DND-41 (cell line): ENCODE data around the gene FRMPD1.

Experiments used
- CTCF ChIP-seq: IDR thresholded peaks from 2 replicates; pipeline ENCODE4 v1.5.1; 2012; ENCODE audit warnings: borderline replicate concordance, low read length, moderate library complexity, mild to moderate bottlenecking; ENCODE audit not compliant: poor library complexity, severe bottlenecking; ENCODE audit errors: extremely low read depth
- EZH2 ChIP-seq: IDR thresholded peaks from 3 replicates; pipeline ENCODE4 v1.6.1; 2012; ENCODE audit warnings: borderline replicate concordance, low read depth, mild to moderate bottlenecking, moderate library complexity, low read length, inconsistent platforms; ENCODE audit not compliant: severe bottlenecking

DNA sequence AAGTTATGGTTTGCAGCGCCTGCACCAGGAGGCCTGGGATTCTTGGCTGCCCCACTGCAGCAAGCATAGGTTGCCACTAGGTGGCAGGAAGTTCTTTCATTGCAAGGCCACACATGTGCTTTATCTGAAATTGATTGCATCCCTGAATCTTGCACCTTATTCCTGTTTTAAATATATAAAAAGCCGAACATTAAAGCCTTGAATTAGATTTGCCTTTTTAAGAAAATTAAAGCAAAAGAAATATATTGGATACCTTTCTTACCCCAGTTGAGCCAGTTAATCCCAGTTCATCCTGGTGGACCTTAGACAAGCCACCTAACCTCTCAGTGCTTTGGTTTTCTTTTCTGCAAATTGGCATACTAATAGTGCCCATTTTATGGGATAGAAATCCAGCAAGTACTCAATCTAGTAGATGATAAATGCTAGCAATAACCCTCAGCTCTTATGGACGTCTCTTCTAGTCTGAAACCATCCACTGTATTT lies 96.6 kb downstream of the FRMPD1 start:
- TF ChIP-seq CTCF (peak; percentile 94), EZH2 (no peak)
